ENCODE data around the gene RAD51. TPM values are rescaled to one million over a fixed set of nuclear protein-coding genes. Genes with fewer than 3 reads are reported as not detected.

The RAD51 gene
- total and polyA plus RNA-seq, 2 of the 8 experiments (the other 6 are each of a cell fraction or from before 2014, with no cell fraction given), result 32.2 to 42.4 TPM

DNA sequence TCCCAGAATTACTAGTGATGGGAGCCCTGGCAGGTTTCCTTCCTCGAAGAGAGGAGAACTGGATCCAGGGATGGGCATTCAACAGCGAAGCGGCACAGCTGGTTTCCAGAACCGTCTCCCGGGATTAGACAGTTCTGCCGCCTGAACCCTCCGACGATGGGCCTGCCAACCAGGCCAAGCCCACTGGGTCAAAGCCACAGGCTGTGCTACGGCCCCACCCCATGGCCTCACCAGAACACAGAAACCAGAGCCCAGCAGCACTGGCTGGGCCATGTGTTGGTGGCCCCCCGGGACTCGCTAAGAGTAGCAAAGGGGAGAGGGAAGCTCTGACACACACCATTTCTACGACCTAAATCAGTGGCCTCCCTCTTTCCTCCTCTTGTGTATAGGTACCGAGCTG is 77.0 kb downstream of the RAD51 start (continued):
- TF ChIP-seq CHD7 (IDR thresholded peaks at IDR 0.05; ENCODE audit: insufficient replicate concordance, low read length) (no peak), RNF2 (IDR thresholded peaks at IDR 0.05; ENCODE audit: borderline replicate concordance, low read depth, low read length, missing control alignments, poor library complexity, severe bottlenecking) (no peak), POU5F1 (IDR thresholded peaks at IDR 0.05; ENCODE audit: low read depth, low read length) (no peak)
